ENCODE data around the gene LNX1. TPM values are rescaled to one million over a fixed set of nuclear protein-coding genes. Genes with fewer than 3 reads are reported as not detected.

LNX1 gene
- total and polyA plus RNA-seq, 2 of the 8 experiments (the other 6 are each of a cell fraction or from before 2014, with no cell fraction given) = 2.7 to 3.8 TPM

- Histone ChIP-seq H2AFZ (ENCODE audit: low read length) (no peak overlapping the region), H3K9me3 (ENCODE audit: insufficient read depth in 2 of 2, low read depth in 1 of 2, low read length in 1 of 2) (no peaks in the 10 kb centered on the region), H3K14ac (ENCODE audit: insufficient read length) (no peak overlapping the region), H3K56ac (replicated peaks; ENCODE audit: insufficient read length, low read depth, low read length) (no peak overlapping the region), H3K36me3 (ENCODE audit: control insufficient read depth in 2 of 4, insufficient read depth in 4 of 4, low read length in 3 of 4) (no peaks in the 10 kb centered on the region), H4K20me1 (replicated peaks in 1 of 2; ENCODE audit: control insufficient read depth in 1 of 2, insufficient read depth in 2 of 2, low read length in 2 of 2) (no peaks in the 10 kb centered on the region), H2BK15ac (ENCODE audit: low read length) (no peak overlapping the region), H2BK12ac (ENCODE audit: low read depth, low read length) (no peak overlapping the region), H3K4me3 (ENCODE audit: extremely low read depth in 1 of 4, insufficient read depth in 2 of 4, low read depth in 3 of 4, low read length in 4 of 4) (no peak overlapping the region), H3K27me3 (replicated peaks in 1 of 4; ENCODE audit: control insufficient read depth in 3 of 4, extremely low read depth in 1 of 4, insufficient read depth in 3 of 4, low read length in 3 of 4) (no peaks in the 10 kb centered on the region), H4K8ac (ENCODE audit: extremely low read depth, insufficient read depth, low read length) (no peak overlapping the region), H3K27ac (ENCODE audit: low read depth, low read length) (no peak overlapping the region), H2BK120ac (replicated peaks; ENCODE audit: low read depth, low read length) (no peak overlapping the region), H3K4ac (replicated peaks; ENCODE audit: insufficient read length, low read depth, low read length) (no peak overlapping the region), H4K91ac (replicated peaks; ENCODE audit: insufficient read length, low read length) (no peak overlapping the region), H2BK20ac (ENCODE audit: low read length) (no peak overlapping the region), H3K4me2 (ENCODE audit: insufficient read depth in 1 of 2, low read depth in 2 of 2, low read length in 2 of 2) (no peak overlapping the region), H3K79me1 (ENCODE audit: low read depth, low read length) (no peaks in the 10 kb centered on the region), H3K23me2 (ENCODE audit: low read depth, low read length) (no peaks in the 10 kb centered on the region; the same call in 1 of the 2 replicates), H2AK5ac (ENCODE audit: low read depth, low read length) (no peak overlapping the region), H4K5ac (ENCODE audit: insufficient read length, low read depth, low read length) (no peak overlapping the region), H2BK5ac (ENCODE audit: low read depth, low read length) (no peak overlapping the region), H3K9ac (replicated peaks in 1 of 4; ENCODE audit: extremely low read depth in 1 of 4, low read depth in 3 of 4, low read length in 3 of 4) (no peak overlapping the region), H3K23ac (ENCODE audit: insufficient read length) (no peak overlapping the region), H3K18ac (ENCODE audit: extremely low read depth, low read length) (no peak overlapping the region), H3K4me1 (replicated peaks in 1 of 4; ENCODE audit: control insufficient read depth in 3 of 4, insufficient read depth in 4 of 4, low read length in 3 of 4) (no peaks in the 10 kb centered on the region), H3K79me2 (ENCODE audit: control insufficient read depth in 1 of 2, insufficient read depth in 2 of 2, low read length in 2 of 2) (no peaks in the 10 kb centered on the region)
- CTCF ChIA-PET (ENCODE audit: partially characterized antibody) = interaction anchor here (1.1 to 1.4 kb wide), 2 partner anchors 30 to 163 kb away, joined by 3 read pairs; no protein-coding TSS in a partner anchor
- POLR2A ChIA-PET (ENCODE audit: partially characterized antibody) = no interaction called here
- WGBS, 2 experiments (ENCODE audit: extremely low coverage in 1 of 2, insufficient coverage in 1 of 2, insufficient read length in 1 of 2, insufficient replicate concordance in 2 of 2, low coverage in 1 of 2, low lambda C conversion rate in 2 of 2, missing lambda C conversion rate in 1 of 2) = 36% methylated on average over 5 of the region's 5 CpGs; no CpG with 5 or more reads in 1 of the 2 experiments
- FAIRE-seq (no peak), DNase-seq (ENCODE audit: low read depth in 1 of 2, low spot score in 2 of 2) (no peak)
- TF ChIP-seq SIN3A (conservative IDR thresholded peaks at IDR 0.05 in 1 of 2, IDR thresholded peaks at IDR 0.05 in 1 of 2; ENCODE audit: low read depth in 1 of 2, low read length in 2 of 2) = no peak
- no peak for TF ChIP-seq RXRA (IDR thresholded peaks at IDR 0.05; ENCODE audit: insufficient read depth, low read depth, low read length)
- no peak for TF ChIP-seq RFX5 (IDR thresholded peaks at IDR 0.05; ENCODE audit: borderline replicate concordance, low read depth, low read length)
- TF ChIP-seq RBBP5 (IDR thresholded peaks at IDR 0.05; ENCODE audit: borderline replicate concordance, low read depth, low read length) = no peak
- no peak for TF ChIP-seq SIRT6 (IDR thresholded peaks at IDR 0.05; ENCODE audit: low read length)
- TF ChIP-seq CHD1 (IDR thresholded peaks at IDR 0.05; ENCODE audit: low read depth, low read length) = no peak
- TF ChIP-seq ATF3 (IDR thresholded peaks at IDR 0.05; ENCODE audit: insufficient read depth, low read depth, low read length) = no peak
- TF ChIP-seq ATF2 (IDR thresholded peaks at IDR 0.05; ENCODE audit: low read length) = no peak
- TF ChIP-seq SP4 (IDR thresholded peaks at IDR 0.05; ENCODE audit: low read length) = no peak
- no peak for TF ChIP-seq MAX (IDR thresholded peaks at IDR 0.05)
- no peak for TF ChIP-seq TEAD4 (IDR thresholded peaks at IDR 0.05; ENCODE audit: low read depth, low read length)
- no peak for TF ChIP-seq NRF1 (IDR thresholded peaks at IDR 0.05; ENCODE audit: low read depth, low read length)
Observed at GRCh38 chr4:53510321-53510720, 81.0 kb downstream of the LNX1 start.

Measured in H1 (cell line).